Activated CD8-positive, alpha-beta memory T cell treated with anti-CD3 and anti-CD28 coated beads, Interleukin-2, amount 50 U/mL, for 1 hour (primary cell): ENCODE data around the gene DUSP15.
"Not testable (repeated sequence)": the region's sequence is repeated elsewhere in the genome, so short reads cannot be mapped to it uniquely, and the experiment has no call there.

ENCODE experiments used
- DNase-seq: peaks from one replicate; pipeline ENCODE4 v3.0.0-alpha.2; 2020; ENCODE audit errors: extremely low read depth

The DUSP15 gene

DNA sequence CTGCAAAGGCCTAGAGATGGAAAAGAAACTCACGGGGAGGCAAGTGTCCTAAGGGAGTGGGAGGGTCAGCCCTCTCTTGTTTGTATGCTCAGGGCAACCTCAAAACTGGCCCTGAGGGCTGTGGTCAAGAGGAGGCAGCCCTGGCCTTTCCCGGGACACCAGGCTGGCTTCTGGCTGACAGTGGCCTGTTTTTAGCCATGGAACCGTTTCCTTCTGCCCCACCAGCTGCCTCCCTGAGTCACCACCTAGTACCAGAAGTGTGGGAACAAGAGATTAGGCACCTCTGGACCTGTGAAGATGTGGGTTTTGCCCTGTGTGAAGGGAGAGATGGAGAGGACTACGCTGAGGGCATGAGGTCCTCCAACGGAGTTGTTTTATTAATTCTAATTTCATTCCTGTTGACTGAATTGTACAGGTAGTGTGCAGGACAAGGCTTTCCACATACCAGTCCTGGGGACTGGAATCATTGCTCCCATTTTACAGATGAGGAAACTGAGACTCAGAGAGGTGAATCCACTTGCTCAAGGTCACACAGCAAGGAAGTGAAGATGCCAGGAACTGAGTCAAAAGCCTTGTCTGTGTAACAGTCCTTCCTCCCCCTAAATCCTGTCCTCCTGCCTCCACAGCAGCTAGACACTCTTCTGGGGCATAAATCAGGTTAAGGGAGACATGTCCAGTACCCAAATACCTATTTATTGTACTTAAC lies 30.4 kb downstream of the DUSP15 start:
- DNase-seq, result no peak

DNA sequence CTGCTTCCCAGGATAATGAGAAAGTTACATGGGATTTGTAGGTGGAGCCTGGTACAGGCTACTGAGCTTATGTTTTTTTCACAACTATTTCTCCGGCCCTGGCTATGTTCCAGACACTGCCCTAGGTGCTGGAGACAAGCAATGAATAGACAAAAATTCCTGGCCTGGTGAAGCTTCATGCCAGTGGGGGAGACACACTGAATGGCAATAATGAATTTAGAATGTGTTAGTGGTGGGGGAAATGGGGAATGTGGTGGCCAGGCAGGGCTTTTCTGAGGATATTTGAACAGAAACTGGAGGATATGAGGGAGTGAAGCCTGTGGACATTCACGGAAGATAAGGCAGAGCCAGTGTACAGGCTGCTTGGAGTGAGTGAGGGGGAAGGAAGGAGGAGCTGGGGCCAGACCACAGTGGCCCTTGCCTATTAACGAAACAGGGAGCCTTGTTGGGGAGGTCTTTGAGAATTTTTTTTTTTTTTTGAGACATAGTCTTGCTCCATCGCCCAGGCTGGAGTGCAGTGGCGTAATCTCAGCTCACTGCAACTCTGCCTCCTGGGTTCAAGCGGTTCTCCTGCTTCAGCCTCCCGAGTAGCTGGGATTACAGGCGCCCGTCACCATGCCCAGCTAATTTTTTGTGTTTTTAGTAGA lies 31.6 kb downstream of the DUSP15 start:
- no peak for DNase-seq

DNA sequence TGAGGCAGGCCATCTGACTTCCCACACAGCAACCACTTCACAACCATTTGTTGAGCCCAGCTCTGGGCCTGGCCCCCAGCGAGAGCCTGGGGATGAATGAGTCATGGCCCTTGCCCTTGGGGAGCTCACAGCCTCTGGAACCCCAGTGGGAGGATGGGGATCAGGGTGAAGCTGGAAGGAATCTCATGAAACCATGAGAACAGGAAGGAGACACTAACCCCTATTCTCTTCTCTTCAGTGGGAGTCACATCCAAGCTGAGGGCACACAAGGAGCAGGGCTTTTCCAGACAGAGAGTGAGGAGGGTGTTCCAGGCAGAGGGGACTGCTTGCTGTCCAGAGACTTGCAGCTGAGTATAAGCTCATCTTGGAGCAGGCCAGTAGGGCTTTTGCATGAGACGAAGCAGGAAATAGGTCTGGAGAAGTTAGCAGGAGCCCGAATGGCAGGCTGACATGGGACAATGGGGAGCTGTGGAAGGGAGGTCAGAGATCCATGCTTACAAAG lies 32.4 kb downstream of the DUSP15 start:
- DNase-seq, result no peak

DNA sequence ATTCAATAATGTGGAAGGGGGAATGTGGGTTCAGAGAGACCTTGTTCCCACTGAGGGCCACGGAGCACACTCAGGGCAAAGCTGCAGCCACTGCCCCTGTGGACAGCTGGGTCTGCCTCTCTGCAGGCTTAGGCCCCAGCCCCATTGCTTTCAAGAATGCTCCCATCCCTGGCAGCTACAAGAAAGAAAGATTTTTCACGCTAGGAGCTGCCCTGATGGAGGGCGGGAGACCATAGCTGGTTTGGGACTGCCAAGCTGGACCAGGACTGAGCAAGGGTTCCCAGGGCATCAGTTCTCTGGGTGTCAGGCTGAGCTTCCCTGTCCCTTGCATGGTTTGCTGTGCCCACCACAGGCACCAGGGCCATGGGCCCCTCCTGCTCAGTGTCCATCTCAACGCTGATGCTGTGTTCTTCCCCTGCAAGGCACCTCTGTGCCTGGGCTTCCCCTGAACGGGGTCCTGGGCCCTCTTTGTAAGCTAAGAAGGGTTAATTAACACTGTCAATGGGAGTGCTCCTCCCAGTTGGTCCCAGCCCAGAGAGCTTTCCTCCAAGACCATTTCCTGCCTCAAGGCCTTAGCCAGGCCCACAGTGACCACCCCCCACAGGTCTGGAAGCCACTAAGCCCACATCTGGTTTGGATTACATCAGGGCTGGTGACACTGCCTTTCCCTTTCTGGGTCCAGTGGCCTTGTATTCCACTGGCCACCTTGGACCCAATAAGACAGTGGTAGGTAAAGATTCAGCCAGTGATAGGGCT lies 33.3 kb downstream of the DUSP15 start:
- DNase-seq, result no peak

DNA sequence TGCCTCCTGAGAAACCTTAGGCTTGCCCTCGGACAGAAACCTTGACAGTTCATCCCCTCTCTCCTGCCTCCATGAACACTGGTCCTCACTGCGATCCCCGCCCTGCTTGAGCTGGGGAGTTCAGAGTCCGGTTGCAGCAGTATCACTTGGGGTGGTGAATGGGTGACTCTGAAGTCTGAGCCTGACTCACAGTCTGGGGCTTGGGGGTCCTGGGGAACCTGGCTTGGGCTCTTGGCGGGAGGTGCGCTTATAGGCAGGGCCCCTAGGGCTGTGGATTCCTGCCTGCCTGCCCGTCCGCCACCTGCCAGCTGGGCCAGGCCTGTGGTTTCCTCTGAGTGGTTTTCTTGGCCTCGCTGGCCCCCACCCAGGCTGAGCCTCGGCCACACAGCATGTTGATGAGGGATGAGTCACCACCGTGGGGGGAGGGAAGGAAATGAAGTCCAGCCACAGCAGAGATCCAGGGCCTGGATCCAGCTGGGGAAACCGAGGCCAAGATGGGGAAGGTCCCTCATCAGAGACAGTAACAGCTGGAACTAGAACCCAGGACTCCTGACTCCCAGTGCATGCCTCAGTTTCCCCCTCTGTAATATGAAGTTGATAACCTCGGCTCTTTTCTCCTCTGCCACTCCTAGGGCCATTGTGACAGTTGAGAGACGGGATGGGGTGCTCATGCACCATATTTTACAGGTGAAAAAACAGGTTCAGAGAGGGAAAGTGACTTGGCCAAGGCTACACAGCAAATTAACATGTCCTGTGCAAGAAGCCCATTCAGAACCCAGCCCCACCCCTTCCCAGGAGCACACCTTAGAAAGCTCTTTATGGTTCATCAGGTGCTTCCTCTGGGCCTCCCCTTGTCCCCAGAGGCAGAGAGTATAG lies 34.1 kb downstream of the DUSP15 start:
- no peak for DNase-seq

DNA sequence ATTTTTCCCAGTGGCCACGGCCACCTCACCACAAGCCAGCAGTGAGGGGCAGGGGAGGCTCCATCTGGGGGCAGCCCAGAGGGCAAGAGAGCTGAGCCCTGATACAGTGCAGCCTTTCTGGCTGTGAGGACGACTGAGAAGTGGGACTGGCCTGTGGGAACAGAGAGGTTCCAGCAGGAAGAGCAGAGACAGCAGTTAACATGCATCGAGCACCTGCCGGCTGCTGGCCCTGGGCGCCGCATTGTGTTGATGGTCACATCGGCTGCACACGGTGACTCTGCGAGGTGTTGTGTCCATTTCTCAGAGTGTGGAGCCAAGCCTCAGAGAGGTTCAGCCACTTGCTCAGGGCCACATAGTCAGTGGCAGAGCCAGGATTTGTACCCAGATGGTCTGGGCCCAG lies 34.8 kb downstream of the DUSP15 start:
- DNase-seq, result no peak

DNA sequence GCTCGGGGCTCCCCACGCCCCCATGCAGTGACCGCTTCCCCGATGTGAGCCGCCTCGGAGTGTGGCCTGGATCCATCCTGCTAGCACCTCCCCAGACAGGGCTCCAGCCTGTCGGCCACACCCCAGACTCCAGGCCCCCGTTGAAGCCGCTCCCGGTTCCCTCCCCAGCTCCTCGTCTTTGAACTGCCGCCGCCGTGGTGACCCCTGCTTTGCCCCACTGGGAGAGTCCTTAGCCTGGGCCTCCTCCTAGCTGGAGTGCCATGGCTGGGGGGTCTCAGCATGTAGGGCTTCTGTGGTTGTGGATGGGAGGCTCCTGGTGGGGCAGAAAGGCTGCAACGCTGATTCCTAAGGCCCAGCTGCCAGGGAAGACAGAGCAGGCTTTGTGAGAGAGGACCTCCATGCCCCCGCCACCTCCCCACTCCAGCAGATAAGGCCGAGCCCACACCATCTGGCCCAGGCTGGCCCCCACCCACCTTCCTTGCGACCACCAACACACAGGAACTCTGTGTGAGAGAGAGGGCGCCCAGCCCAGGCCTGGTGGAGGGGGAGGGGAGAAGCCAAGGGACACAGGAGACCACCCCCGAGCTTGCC lies 36.3 kb downstream of the DUSP15 start:
- DNase-seq, result no peak

DNA sequence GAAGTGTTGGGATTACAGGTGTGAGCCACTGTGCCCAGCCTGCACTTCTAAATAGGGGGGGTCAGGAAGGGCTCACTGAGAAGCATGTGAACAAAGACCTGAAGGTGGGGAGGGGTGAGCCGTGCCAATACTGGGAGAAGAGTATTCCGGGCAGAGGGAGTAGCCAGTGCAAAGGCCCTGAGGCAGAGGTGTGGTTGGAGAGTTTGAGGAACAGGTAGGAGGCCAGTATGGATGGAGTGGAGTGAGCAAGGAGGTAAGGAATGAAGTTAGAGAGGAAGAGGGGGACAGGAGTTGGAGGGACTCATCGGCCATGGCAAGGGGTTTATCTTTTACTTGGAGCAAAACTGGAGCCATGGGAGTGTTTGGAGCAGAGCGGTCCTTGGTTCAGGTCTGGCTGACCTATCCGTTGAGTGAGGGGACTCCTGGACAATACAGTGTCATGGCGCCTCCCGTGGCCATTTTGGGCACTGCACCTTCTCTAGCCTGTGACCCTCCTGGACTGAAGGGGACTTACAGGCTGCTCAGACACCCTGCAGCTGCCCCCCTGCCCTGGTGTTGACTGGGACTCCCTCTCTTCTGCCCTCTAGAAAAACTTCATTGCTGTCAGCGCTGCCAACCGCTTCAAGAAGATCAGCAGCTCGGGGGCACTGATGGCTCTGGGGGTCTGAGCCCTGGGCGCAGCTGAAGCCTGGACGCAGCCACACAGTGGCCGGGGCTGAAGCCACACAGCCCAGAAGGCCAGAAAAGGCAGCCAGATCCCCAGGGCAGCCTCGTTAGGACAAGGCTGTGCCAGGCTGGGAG lies 37.0 kb downstream of the DUSP15 start:
- DNase-seq, result no peak

DNA sequence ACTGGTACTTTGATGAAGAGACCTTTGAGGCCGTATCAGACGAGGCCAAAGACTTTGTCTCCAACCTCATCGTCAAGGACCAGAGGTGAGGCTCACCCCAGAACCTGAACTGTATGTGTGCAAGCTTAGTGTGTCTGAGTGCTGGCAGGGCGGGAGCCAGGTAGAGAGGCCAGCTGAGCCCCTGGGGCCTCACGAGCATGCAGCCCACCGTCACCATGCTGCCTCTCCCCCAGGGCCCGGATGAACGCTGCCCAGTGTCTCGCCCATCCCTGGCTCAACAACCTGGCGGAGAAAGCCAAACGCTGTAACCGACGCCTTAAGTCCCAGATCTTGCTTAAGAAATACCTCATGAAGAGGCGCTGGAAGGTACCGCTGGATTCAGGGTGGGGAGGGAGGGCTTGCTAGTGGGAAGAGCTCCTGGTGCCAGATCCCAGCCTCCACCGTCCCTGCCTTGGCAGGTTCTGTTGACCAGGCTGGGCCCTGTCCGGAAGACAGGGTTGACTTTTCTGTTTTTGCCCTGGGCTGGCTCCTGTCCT lies 38.5 kb downstream of the DUSP15 start:
- DNase-seq, result no peak

DNA sequence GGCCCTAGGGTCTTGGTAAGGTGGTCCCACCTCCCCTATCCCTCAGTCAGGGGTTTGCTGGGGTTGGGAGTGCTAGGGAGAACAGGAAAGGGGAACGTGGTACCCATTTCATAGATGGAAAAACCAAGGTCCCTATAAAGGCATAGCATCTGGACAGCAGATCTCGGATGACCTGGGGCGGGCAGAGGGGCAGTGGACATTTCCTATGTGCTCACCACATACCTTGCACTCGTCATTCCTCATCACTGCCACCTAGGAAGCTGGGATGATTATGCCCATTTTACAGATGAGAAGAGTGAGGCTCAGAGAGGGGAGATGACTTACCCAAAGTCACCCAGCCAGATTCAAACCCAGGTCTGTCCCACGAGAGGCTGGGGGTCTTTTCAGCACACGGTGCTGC lies 39.1 kb downstream of the DUSP15 start:
- DNase-seq, result no peak

DNA sequence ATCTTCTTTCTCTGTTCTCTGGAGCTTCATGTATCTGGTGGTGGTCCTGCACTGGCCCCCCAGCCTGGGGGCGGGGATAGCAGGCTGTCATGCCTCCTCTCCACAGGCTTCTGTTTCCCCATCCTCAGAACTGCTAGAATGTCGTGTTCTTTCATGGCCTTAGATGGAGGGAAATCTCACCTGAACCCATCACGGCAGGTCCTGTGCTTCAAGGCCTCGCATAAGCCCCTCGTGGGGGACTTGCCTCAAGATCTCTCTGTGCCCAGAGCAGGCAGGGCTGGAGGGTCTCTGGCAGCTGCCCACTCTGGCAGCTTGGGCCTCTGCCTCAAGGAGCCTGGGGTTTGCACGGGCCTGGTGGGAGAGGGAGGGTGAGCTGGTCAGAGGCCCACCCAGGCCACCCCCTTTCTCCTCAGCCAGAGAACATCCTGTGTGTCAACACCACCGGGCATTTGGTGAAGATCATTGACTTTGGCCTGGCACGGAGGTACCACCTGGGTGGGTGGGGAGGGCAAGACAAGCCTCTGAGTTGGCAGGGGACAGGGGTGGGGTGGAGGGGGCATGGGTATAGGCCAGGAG lies 39.8 kb downstream of the DUSP15 start:
- no peak for DNase-seq

DNA sequence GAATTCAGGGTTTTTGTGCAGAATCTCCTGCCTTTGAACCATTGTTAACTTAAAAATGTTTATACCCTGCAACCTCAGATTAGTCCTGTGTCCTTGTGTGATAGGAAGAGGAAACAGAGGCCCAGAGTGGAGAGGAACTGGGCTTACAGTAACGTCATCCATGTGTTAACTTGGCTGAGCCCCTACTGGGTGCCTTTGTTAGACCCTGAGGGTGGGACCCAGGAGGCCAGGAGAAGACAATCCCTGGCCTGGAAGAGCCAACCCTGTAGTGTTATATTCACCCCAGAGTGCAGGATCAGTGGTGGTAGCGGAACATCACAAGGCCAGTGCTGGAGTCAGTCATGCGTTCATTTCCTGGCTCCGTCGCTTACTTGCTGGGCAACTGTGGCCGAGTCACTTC lies 40.6 kb downstream of the DUSP15 start:
- no peak for DNase-seq

DNA sequence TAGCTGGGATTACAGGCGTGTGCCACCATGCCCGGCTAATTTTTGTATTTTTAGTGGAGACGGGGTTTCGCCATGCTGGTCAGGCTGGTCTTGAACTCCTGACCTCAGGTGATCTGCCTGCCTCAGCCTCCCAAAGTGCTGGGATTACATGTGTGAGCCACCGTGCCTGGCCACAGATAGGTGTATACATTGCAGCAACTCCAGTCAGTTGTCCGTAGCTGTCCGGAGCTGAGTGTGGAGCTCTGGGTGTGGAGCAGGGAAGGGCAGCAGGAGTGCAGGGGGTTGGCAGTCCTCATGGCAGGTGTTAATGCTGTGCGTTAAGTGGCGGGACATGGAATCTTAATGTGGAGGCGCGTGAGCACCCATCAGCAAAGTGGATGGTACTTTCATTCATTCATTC lies 42.3 kb downstream of the DUSP15 start:
- not testable (repeated sequence) for DNase-seq

DNA sequence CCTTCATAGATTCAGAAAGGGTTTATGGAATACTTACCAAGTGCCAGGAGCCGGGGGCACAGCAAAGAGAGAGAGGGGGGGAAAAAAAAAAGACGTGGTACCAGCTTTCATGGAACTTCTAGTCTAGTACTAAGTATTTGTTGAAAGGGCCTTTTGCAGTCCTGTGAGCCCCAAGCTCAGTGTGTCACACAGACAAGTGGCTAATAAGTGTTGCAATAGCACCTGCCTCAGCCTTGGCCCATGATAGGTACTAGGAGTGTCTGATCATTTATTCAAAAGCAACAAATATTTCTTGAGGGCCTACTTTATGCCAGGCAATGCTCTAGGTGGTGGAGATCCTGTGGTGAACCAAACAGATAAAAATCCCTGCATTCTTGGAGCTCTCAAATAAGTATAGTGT lies 43.3 kb downstream of the DUSP15 start:
- DNase-seq, result no peak

DNA sequence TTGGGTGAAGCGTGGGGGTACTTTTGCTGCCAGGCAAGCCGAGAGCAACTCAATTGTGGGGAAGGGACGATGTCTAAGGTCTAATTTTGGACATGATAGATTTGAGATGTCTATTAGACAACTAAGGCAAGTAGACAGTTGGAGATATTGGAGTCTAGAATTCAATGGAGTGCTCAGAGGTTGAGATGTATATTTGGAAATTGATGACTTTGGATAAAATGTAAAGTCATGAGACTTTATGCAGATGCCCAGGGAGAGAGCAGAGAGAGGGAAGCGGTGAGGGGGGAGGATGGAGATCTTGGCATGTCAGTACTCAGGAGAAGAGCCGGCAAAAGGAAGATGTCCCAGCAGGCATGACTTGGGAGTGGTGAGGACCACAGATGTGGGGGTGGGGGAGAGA lies 44.3 kb downstream of the DUSP15 start:
- DNase-seq, result no peak

DNA sequence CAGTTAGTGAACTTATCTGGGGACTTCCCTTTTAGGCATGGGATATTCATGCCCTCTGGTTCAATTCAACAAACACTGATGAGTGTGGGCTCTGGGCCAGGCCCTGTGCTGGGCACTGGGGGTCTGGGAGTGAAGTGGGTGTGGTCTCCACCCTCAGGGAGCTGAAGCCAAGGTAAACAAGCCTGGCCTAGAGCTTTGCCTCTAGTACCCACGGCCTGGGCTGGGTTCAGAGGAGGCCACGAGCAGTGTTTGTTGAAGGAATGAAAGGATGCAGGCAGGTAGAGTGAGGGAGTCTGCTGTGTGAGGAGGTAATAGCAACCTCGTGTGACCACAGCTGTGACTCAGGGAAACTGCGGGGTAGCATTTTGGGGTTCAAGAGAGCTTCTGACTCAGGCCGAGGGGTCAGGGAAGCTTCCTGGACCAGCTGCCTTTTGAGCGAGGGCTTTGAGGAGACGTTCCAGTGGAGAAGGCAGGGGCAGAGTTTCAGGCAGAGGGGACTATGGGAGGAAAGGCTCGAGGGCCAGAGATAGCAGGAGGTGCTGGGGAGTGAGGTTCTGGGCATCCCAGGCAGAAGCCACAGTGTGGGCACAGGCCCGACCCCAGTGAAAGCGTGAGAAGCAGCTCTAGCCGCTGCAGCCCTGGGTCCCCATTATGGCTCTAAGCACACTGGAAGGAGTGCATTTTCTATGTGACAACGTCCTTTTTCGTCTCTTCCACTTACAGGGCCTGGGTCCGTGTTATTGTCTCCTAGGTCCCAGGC lies 45.6 kb downstream of the DUSP15 start:
- DNase-seq, result no peak

DNA sequence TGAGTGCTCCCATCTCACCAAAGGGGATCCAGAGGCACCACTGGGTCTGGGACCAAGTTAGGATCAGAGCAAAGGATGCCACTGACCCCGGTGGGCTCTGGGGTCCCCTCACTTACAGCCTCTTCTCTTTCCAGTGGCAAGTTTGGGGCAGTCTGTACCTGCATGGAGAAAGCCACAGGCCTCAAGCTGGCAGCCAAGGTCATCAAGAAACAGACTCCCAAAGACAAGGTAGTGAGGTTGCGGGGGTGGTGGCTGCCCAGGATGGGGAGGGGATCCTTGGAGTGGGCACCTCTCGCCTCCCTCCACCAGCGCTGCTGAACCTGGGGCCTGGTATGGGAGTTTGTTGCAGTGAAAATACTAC lies 46.2 kb downstream of the DUSP15 start:
- no peak for DNase-seq

DNA sequence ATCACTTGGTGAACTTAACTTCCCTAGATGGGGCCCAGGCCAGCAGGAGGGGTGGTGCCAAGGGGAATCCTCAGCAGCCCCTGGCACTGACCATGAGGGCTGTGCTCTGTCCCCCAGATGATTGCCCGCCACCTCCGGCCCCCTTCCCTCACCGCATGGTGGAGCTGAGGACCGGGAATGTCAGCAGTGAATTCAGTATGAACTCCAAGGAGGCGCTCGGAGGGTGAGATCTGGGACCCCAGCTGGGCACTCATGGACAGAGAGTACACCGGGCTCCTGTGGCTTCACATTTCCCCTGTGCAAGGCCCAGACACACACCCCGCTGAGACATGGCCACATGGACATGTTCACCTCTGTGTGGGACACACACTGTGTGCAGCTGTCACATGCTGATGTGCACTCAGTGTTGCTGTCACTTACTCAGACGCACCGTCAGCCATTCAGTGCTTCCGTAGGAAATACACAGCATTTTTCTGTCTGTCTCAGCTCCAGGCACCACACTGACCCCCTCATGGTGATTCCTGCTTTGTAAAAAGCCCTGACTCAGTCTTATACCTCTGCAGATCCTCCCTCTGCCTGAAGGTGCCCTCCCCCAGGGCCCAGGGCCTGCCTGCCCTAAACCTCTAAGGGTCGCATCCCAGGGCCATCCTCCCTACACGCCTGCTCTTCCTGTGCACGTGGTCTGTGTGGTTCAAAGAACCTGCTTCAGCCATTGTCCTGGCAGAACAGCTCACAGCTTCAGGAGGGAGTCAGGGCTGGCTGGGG lies 46.8 kb downstream of the DUSP15 start:
- no peak for DNase-seq
